ENCODE measurements around the gene FTO.
A peak's percentile ranks its signal among the peaks of the same experiment; 100 is the strongest.

FTO gene

DNA sequence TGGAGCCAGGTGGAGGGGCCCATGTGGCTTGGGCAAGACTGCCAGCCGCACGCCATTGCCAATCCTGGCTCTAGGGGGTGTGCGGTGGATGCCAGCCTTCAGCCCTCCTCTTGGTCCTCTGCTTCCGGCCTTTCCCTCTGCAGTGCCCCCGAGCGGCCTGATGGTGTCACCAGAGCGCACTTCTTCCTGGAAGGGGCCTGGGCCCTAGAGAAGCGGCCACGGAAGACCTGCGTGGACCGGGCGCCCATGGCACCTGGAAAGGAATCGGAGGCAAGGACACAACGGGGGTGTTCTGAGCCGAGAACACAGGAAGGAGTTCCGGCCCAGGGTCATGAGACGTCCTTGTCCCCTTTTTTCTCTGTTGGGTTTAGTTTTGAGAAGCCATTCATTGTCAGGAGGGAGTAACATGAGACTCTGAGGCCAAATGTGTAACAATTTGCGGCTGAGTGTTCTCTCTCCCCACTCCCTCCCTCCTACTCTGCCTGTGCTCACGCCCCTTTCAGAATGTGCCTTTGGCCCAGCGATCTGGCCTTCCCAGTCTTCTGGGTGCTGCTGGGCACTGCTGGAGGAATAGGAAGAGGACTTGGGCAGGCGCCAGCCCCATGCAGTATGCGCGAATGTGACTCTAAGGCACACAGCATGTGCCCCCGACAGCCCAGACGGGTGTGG lies 489.8 kb downstream of the FTO start:
- peak; percentile 26 to 65 for DNase-seq

DNA sequence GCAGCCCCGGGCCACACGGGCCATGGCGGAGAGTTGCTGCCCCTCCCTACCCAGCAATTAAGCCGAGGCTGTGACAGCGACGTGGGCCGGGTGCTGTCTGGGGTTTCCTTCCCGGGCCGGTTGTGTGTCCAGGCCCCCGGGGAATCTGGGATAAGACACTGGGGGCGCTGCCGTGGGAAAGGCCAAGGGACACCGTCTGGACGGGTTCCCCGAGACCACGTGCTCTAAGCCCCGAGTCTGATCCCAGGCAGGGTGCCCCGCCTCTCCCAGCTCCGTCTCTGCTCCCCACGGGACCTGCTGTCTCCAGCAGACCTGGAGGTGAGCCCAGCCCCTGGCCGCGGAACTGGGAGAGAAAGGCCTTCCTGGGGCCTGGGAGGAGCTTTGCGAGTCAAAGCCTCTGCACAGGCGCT lies 490.4 kb downstream of the FTO start:
- no peak for DNase-seq

- DNase-seq = no peak
Observed at GRCh38 chr16:54197758-54198157, 493.8 kb downstream of the FTO start.

- no peak for DNase-seq
Observed at GRCh38 chr16:54199487-54200160, 495.7 kb downstream of the FTO start.

GRCh38 chr16:54200161-54200534 lies 496.2 kb downstream of the FTO start:
- DNase-seq = no peak

GRCh38 chr16:54200720-54201119 lies 496.8 kb downstream of the FTO start:
- no peak for DNase-seq

DNA sequence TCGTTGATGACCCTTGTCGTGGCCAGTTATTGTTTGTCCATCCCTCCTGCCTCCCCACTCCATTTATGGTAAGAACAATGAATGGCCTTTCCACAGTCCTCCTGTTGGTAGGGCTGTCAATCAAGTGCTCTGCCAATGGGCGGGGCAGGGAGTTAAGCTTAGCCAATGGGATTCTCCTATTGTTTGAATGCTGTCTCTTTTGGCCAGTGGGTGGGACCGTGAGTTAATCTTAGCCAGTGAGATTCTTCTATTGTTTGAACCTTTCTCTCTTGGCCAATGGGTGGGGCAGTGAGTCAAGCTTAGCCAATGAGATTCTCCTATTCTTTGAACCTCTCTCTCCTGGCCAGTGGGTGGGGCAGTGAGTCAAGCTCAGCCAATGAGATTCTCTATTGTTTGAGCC lies 497.2 kb downstream of the FTO start:
- DNase-seq = no peak

All from NCI-H446 (cell line).